OCI-LY3 (cell line): Measurements from ENCODE around the gene CDH23.
A peak's percentile ranks its signal among the peaks of the same experiment; 100 is the strongest.

Experiments used
- H2AFZ ChIP-seq: fragments of 200-600, 300-600 bp; shearing (Covaris generic); 2 replicates; pipeline ENCODE4 v1.6.0; 2014; ENCODE audit warnings: antibody characterized with exemption, low read depth, low read length
- H3K27ac ChIP-seq: fragments of 200-600, 300-600 bp; sonication (generic); 2 replicates; pipeline ENCODE4 v1.5.1; 2014; ENCODE audit warnings: mild to moderate bottlenecking, low read length, moderate library complexity, mixed read lengths
- H3K27me3 ChIP-seq: fragments of 200-600, 300-600 bp; sonication (generic); 2 replicates; pipeline ENCODE4 v1.6.1; 2014; ENCODE audit warnings: low read depth, low read length, mixed read lengths
- H3K36me3 ChIP-seq: fragments of 200-600, 300-600 bp; sonication (generic); replicated peaks from 2 replicates; pipeline ENCODE3; 2014; ENCODE audit warnings: low read depth, low read length, mixed read lengths
- H3K4me1 ChIP-seq: fragments of 300-600, 200-600 bp; sonication (generic); 2 replicates; pipeline ENCODE4 v1.6.1; 2014; ENCODE audit warnings: low read length, mixed read lengths
- H3K4me2 ChIP-seq: fragments of 200-600, 300-600 bp; sonication (generic); 2 replicates; pipeline ENCODE4 v1.6.1; 2014; ENCODE audit warnings: low read length, mixed read lengths
- H3K4me3 ChIP-seq: fragments of 300-600, 200-600 bp; sonication (generic); 2 replicates; pipeline ENCODE4 v1.5.1; 2014; ENCODE audit warnings: antibody characterized with exemption, mild to moderate bottlenecking, low read length, moderate library complexity
- H3K79me2 ChIP-seq: fragments of 300-600, 200-600 bp; shearing (Covaris generic); 2 replicates; pipeline ENCODE4 v1.6.1; 2014; ENCODE audit warnings: mild to moderate bottlenecking, low read length, mixed read lengths
- H3K9ac ChIP-seq: fragments of 300-600, 200-600 bp; shearing (Covaris generic); 2 replicates; pipeline ENCODE4 v1.6.0; 2014; ENCODE audit warnings: mild to moderate bottlenecking, low read length, moderate library complexity
- H3K9me3 ChIP-seq: fragments of 200-600, 300-600 bp; shearing (Covaris generic); 2 replicates; pipeline ENCODE4 v1.6.1; 2014; ENCODE audit warnings: low read length, mixed read lengths; ENCODE audit not compliant: insufficient read depth
- H4K20me1 ChIP-seq: fragments of 200-600, 300-600 bp; sonication (generic); 2 replicates; pipeline ENCODE4 v1.6.1; 2016; ENCODE audit warnings: low read length, mixed read lengths; ENCODE audit not compliant: insufficient read depth
- CTCF ChIP-seq: fragments of 200-600, 300-600 bp; sonication (generic); IDR thresholded peaks from 2 replicates; pipeline ENCODE4 v1.5.1; 2014; ENCODE audit warnings: antibody characterized with exemption, low read length, low read depth
- EZH2phosphoT487 ChIP-seq: fragments of 200-600 bp; shearing (Covaris generic); IDR thresholded peaks from 2 replicates; pipeline ENCODE4 v1.6.1; 2018; ENCODE audit warnings: antibody characterized with exemption, mixed run types, low read depth

The CDH23 gene

GRCh38 chr10:71748671-71749191 lies 352.0 kb downstream of the CDH23 start:
- peaks cover 4% of the 10 kb centered on the region for H3K27me3 ChIP-seq
- no peaks in the 10 kb centered on the region for H3K36me3 ChIP-seq
- TF ChIP-seq EZH2phosphoT487 (no peak), CTCF (no peak)
- peak overlapping the region; percentile 4; the same call in 1 of the 2 replicates for H3K9ac ChIP-seq
- peak overlapping the region; percentile 97 for H2AFZ ChIP-seq
- H3K27ac ChIP-seq, result no peak overlapping the region
- H3K4me1 ChIP-seq, result peaks cover 25% of the 10 kb centered on the region
- H3K4me3 ChIP-seq, result peak overlapping the region; percentile 18; the same call in 1 of the 2 replicates
- H4K20me1 ChIP-seq, result no peaks in the 10 kb centered on the region
- peak overlapping the region; percentile 64 for H3K4me2 ChIP-seq
- no peaks in the 10 kb centered on the region for H3K9me3 ChIP-seq
- H3K79me2 ChIP-seq, result no peaks in the 10 kb centered on the region

- TF ChIP-seq CTCF, result no peak
- no peak for TF ChIP-seq EZH2phosphoT487
- Histone ChIP-seq H3K79me2 (no peaks in the 10 kb centered on the region), H3K4me3 (no peak overlapping the region), H3K36me3 (no peaks in the 10 kb centered on the region), H3K4me2 (0 out of 2 replicates have a peak overlapping the region, but pooled peaks have one; percentile 64), H2AFZ (no peak overlapping the region), H3K9ac (no peak overlapping the region), H3K9me3 (no peaks in the 10 kb centered on the region), H4K20me1 (no peaks in the 10 kb centered on the region), H3K27ac (no peak overlapping the region), H3K4me1 (peaks cover 25% of the 10 kb centered on the region), H3K27me3 (peaks cover 9% of the 10 kb centered on the region)
These were observed 352.7 kb downstream of the CDH23 start for GRCh38 chr10:71749396-71749795.

GRCh38 chr10:71750124-71750841 lies 353.6 kb downstream of the CDH23 start:
- H3K9ac ChIP-seq, result no peak overlapping the region
- TF ChIP-seq CTCF (no peak), EZH2phosphoT487 (no peak)
- no peak overlapping the region for H3K4me2 ChIP-seq
- no peaks in the 10 kb centered on the region for H3K36me3 ChIP-seq
- peaks cover 17% of the 10 kb centered on the region for H3K27me3 ChIP-seq
- no peak overlapping the region for H3K4me3 ChIP-seq
- no peak overlapping the region for H2AFZ ChIP-seq
- no peaks in the 10 kb centered on the region for H3K9me3 ChIP-seq
- H3K27ac ChIP-seq, result no peak overlapping the region
- H4K20me1 ChIP-seq, result no peaks in the 10 kb centered on the region
- no peaks in the 10 kb centered on the region for H3K79me2 ChIP-seq
- H3K4me1 ChIP-seq, result peaks cover 25% of the 10 kb centered on the region

- H3K4me2 ChIP-seq, result no peak overlapping the region
- TF ChIP-seq CTCF (no peak), EZH2phosphoT487 (no peak)
- no peak overlapping the region for H3K4me3 ChIP-seq
- no peak overlapping the region for H2AFZ ChIP-seq
- H3K27ac ChIP-seq, result no peak overlapping the region
- H3K9me3 ChIP-seq, result no peaks in the 10 kb centered on the region
- no peak overlapping the region for H3K9ac ChIP-seq
- no peaks in the 10 kb centered on the region for H4K20me1 ChIP-seq
- H3K36me3 ChIP-seq, result no peaks in the 10 kb centered on the region
- no peaks in the 10 kb centered on the region for H3K79me2 ChIP-seq
- peaks cover 25% of the 10 kb centered on the region for H3K4me1 ChIP-seq
- peaks cover 18% of the 10 kb centered on the region for H3K27me3 ChIP-seq
These were observed 354.3 kb downstream of the CDH23 start for GRCh38 chr10:71750986-71751385.
